Adrenal gland (tissue), 12 donors: Measurements from ENCODE around the gene ZBTB12. TPM values are rescaled to one million over a fixed set of nuclear protein-coding genes. Genes with fewer than 3 reads are reported as not detected.

Source experiments
- DNase-seq, 7 donors: peaks; one replicate each; pipeline ENCODE4 v3.0.0-alpha.2; 2019 to 2020
- H3K27ac ChIP-seq, 5 donors: fragments of 200-600 bp; sonication (generic) in 4 of 5; 1 replicate in 3 of 5; 2 replicates in 2 of 5; pipeline versions ENCODE4 v1.5.1 to v1.8.0; 2016 to 2020; ENCODE audit warnings: mild to moderate bottlenecking in 1 of 5
- H3K27me3 ChIP-seq: fragments of 200-600 bp; 2 replicates; pipeline ENCODE4 v1.8.0; 2021
- H3K36me3 ChIP-seq, 2 donors: fragments of 200-600 bp; replicated peaks in 1 of 2; 1 replicate in 1 of 2; 2 replicates in 1 of 2; pipeline versions ENCODE4 v1.5.1 to v1.8.0; 2018 to 2022
- H3K4me1 ChIP-seq, 2 donors: fragments of 200-600 bp; replicated peaks in 1 of 2; 1 replicate in 1 of 2; 2 replicates in 1 of 2; pipeline versions ENCODE4 v1.5.1 to v1.8.0; 2018 to 2021
- H3K4me3 ChIP-seq, 4 donors: fragments of 200-600 bp; sonication (generic) in 3 of 4; one replicate each; pipeline ENCODE4 v1.5.1; 2016 to 2018
- H3K9me3 ChIP-seq, 3 donors: fragments of 200-600 bp; sonication (generic) in 1 of 3; replicated peaks in 1 of 3; 1 replicate in 2 of 3; 2 replicates in 1 of 3; pipeline versions ENCODE4 v1.5.1 to v1.8.0; 2016 to 2021
- POLR2A ChIP-seq, 2 donors: fragments of 450-650 bp; IDR thresholded peaks; one replicate each; pipeline ENCODE4 v1.6.1; 2017; ENCODE audit warnings: antibody characterized with exemption in 2 of 2, mild to moderate bottlenecking in 2 of 2, moderate library complexity in 1 of 2
- WGBS, 4 donors: extraction: QIAGEN DNeasy Blood & Tissue Kit in 2 of 4; methylation state at CpG; one replicate each; pipeline versions ENCODE4 v1.1.5 to v1.1.7; 2013 to 2017; 5-methylcytosine and 5-hydroxymethylcytosine counted together
- intact Hi-C, 2 donors: fragments of 100-400 bp; cut with DNase I; formaldehyde crosslinking; loops; one replicate each; pipeline versions ENCODE4 v1.14.1 to v1.15.0; 2022 to 2023
- polyA plus RNA-seq, 3 donors: library from polyadenylated mRNA; stranded (reverse); fragments of 200-250 nt in 2 of 3; fragments of 350-450 nt in 1 of 3; fragmentation: Illumina TruSeq in 1 of 3; extraction: RNeasy Lipid Tissue Mini Kit (QIAGEN cat#74804) in 1 of 3; gene quantifications; one replicate each; pipeline ENCODE4 v1.2.3, GENCODE V29; 2013 to 2014
- total RNA-seq, 9 donors: library from RNA; depleted of rRNA in 4 of 9; stranded (reverse); fragments of >200 nt in 4 of 9; fragments of 120-200 nt in 1 of 9; fragmentation: NEBNext Ultra II Directional in 1 of 9; extraction: Animal tissue kit (Norgen Biotek cat#: 25700) in 1 of 9; gene quantifications; one replicate each; pipeline versions ENCODE4 v1.1.0 to v1.2.4, GENCODE V29; 2013 to 2023
- TF ChIP-seq, protein P1 (sequence below), 6 experiments: fragments of 450-650 bp in 4 of 6; fragments of 200-600 bp in 2 of 6; sonication (generic) in 1 of 6; IDR thresholded peaks; 1 replicate in 5 of 6; 2 replicates in 1 of 6; pipeline versions ENCODE4 v1.5.1 to v1.8.0; 2016 to 2021; ENCODE audit warnings: antibody characterized with exemption in 6 of 6, mild to moderate bottlenecking in 2 of 6, moderate library complexity in 1 of 6
- donor health status: healthy with polysubstance abuse.
- donor health status: Bipolar disorder and iron deficiency.
- donor health status: DM: yes; HTN: yes; CAD: no.
- donor health status: DM: no; HTN: no; CAD: no.
- donor health status: DM: no; HTN: no; CAD: no.
- donor health status: DM: yes; HTN: yes; CAD: no.

The ZBTB12 gene
- total and polyA plus RNA-seq, 12 donors: 0.69 to 14.5 (median 3.0) TPM

DNA sequence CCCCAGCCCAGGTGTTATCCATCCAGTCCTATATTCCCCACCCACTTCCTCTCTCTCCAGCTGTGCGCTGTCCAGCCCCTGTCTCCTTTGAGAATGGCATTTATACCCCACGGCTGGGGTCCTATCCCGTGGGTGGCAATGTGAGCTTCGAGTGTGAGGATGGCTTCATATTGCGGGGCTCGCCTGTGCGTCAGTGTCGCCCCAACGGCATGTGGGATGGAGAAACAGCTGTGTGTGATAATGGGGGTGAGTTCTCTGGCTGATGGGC is 26.7 kb upstream of the ZBTB12 start:
- H3K9me3 ChIP-seq: no peaks in the 10 kb centered on the region
- H3K4me1 ChIP-seq: no peaks in the 10 kb centered on the region
- TF ChIP-seq POLR2A (IDR thresholded peaks at IDR 0.05): no peak
- TF ChIP-seq, protein P1, sequence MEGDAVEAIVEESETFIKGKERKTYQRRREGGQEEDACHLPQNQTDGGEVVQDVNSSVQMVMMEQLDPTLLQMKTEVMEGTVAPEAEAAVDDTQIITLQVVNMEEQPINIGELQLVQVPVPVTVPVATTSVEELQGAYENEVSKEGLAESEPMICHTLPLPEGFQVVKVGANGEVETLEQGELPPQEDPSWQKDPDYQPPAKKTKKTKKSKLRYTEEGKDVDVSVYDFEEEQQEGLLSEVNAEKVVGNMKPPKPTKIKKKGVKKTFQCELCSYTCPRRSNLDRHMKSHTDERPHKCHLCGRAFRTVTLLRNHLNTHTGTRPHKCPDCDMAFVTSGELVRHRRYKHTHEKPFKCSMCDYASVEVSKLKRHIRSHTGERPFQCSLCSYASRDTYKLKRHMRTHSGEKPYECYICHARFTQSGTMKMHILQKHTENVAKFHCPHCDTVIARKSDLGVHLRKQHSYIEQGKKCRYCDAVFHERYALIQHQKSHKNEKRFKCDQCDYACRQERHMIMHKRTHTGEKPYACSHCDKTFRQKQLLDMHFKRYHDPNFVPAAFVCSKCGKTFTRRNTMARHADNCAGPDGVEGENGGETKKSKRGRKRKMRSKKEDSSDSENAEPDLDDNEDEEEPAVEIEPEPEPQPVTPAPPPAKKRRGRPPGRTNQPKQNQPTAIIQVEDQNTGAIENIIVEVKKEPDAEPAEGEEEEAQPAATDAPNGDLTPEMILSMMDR (IDR thresholded peaks at IDR 0.05): no peak
- no peak for DNase-seq
- no peaks in the 10 kb centered on the region for H3K36me3 ChIP-seq
- H3K27ac ChIP-seq: no peak overlapping the region
- H3K4me3 ChIP-seq: no peak overlapping the region
- 75 to 92% (median 82%) methylated on average over 8 to 9 of the region's 9 CpGs for WGBS, 4 donors
- no peaks in the 10 kb centered on the region for H3K27me3 ChIP-seq
- intact Hi-C loops: no loop called here

DNA sequence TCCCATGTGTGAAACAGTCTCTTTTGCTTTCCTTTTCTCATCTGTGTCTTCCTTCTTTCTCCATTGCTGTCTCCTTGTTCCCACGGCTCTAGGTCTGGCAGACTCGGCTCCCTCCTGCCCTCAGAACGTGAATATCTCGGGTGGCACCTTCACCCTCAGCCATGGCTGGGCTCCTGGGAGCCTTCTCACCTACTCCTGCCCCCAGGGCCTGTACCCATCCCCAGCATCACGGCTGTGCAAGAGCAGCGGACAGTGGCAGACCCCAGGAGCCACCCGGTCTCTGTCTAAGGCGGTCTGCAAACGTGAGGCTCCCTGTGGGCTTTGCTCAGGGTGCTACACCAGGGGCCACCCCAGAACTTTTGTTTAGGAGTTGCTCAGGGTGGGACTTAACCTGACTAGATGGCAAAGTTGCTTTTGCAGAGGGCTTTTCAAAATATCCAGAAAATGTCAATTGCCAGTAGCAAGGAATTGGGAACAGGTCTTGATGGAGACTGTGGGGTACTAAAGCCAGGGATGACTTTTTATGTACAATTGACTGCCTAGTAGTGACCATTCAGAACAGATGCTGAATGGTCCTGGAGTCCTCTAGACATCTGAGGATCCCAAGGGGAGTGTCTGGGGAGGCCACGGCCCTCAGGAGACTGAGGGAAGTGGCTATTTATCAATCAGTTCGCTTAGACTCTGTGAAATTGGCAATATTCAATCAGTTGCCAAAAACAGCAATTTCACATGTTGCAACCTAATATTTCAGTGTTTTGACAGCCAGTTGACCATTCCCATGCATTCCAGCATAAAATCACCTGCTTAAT is 26.2 kb upstream of the ZBTB12 start:
- TF ChIP-seq POLR2A (IDR thresholded peaks at IDR 0.05): no peak
- TF ChIP-seq, protein P1 (IDR thresholded peaks at IDR 0.05): peak in 1 of 6 experiments; percentile 6
- Histone ChIP-seq H3K4me3 (peak overlapping the region in 1 of 4 donors; percentile 35), H3K36me3 (no peaks in the 10 kb centered on the region), H3K27ac (no peak overlapping the region), H3K27me3 (no peaks in the 10 kb centered on the region), H3K4me1 (no peaks in the 10 kb centered on the region), H3K9me3 (no peaks in the 10 kb centered on the region)
- WGBS, 4 donors: 74 to 81% (median 78%) methylated on average over 6 to 11 of the region's 11 CpGs
- DNase-seq: no peak
- intact Hi-C loops: no loop called here

DNA sequence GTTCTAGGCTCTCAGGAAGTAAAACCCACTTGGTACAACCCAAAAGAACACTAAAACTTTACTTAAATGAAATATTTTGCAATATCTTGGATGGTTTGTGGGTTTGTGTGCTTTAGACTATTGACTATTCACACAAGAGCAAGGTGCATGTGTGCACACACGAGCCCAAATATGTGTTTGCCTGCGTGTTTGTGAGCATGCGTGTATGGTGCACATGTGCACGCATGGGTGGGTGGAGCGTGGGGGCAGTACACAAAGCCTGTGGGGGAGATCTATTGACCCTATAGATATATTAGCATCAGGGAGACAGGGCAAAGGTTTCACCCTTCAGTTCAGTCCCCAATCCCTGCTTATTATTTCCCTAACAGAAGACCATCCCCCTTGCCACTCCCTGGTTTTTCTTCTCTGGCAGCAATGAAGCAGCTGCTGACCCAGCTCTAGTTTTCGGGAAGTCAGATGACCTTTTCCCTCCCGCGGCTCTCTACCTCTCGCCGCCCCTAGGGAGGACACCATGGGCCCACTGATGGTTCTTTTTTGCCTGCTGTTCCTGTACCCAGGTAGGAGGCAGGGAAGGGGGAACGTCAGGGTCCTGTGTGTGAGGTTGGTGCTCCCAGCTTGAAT is 25.5 kb upstream of the ZBTB12 start, which contains the start of gene C2:
Gene C2, plus strand, starts transcription at position 476 of the 621 bp plus-strand sequence. Its CDS starts 36 bp downstream, at position 512.
- TF ChIP-seq, protein P1 (IDR thresholded peaks at IDR 0.05): no peak
- TF ChIP-seq POLR2A (IDR thresholded peaks at IDR 0.05): no peak
- Histone ChIP-seq H3K27ac (no peak within 1 kb of the TSS), H3K9me3 (no peaks in the 10 kb centered on the region), H3K27me3 (no peaks in the 10 kb centered on the region), H3K4me3 (peak within 1 kb of the TSS in 1 of 4 donors; percentile 35), H3K36me3 (no peaks in the 10 kb centered on the region), H3K4me1 (no peaks in the 10 kb centered on the region)
- WGBS, 4 donors: 54 to 66% (median 59%) methylated on average over 11 of the region's 11 CpGs
- intact Hi-C loops: no loop called here
- DNase-seq: no peak

DNA sequence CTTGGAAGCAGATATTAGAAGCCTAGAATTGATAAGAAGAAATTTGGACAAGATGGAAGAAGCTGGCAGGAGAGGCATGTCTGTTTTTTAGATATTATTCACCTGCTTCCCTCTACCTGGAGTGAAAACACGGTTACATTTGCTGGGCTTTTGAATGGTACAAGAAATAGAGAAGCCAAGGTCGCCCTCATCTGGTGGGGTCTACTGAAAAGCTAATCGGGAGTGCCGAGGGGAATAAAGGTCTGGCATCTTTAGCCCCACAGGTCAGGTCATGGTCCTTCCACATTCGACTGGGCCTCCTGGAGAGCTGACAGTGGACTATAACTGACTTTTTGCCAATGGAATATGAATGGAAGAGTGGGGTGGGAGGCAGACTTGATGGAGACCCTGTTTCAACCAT is 21.1 kb upstream of the ZBTB12 start:
- Histone ChIP-seq H3K9me3 (no peaks in the 10 kb centered on the region), H3K27ac (no peak overlapping the region), H3K27me3 (no peaks in the 10 kb centered on the region), H3K4me3 (no peak overlapping the region), H3K36me3 (no peaks in the 10 kb centered on the region), H3K4me1 (no peaks in the 10 kb centered on the region)
- intact Hi-C loops: no loop called here
- WGBS, 4 donors: 16 to 33% (median 20%) methylated on average over 5 of the region's 5 CpGs
- peak in 1 of 7 donors; percentile 49 for DNase-seq
- TF ChIP-seq, protein P1 (IDR thresholded peaks at IDR 0.05): no peak
- TF ChIP-seq POLR2A (IDR thresholded peaks at IDR 0.05): no peak
